Vagina (tissue), 2 donors: Measurements from ENCODE around the gene AQP6.

Source experiments
- POLR2A ChIP-seq, 2 donors: fragments of 450-650 bp; IDR thresholded peaks; one replicate each; pipeline ENCODE4 v1.6.1; 2017; ENCODE audit warnings: antibody characterized with exemption in 2 of 2, mild to moderate bottlenecking in 2 of 2, moderate library complexity in 2 of 2
- POLR2AphosphoS5 ChIP-seq, 2 donors: sonication (generic); formaldehyde crosslinking; IDR thresholded peaks; one replicate each; pipeline ENCODE4 v1.9.0; 2017; ENCODE audit warnings: antibody characterized with exemption in 2 of 2, mild to moderate bottlenecking in 2 of 2, low read depth in 1 of 2; ENCODE audit not compliant: insufficient read depth in 1 of 2
- TF ChIP-seq, protein P1 (sequence below), 3 experiments: fragments of 450-650 bp in 2 of 3; fragments of 200-600 bp in 1 of 3; sonication (generic) in 1 of 3; IDR thresholded peaks; one replicate each; pipeline ENCODE4 v1.5.1; 2017 to 2019; ENCODE audit warnings: antibody characterized with exemption in 3 of 3, mild to moderate bottlenecking in 2 of 3, moderate library complexity in 2 of 3

DNA sequence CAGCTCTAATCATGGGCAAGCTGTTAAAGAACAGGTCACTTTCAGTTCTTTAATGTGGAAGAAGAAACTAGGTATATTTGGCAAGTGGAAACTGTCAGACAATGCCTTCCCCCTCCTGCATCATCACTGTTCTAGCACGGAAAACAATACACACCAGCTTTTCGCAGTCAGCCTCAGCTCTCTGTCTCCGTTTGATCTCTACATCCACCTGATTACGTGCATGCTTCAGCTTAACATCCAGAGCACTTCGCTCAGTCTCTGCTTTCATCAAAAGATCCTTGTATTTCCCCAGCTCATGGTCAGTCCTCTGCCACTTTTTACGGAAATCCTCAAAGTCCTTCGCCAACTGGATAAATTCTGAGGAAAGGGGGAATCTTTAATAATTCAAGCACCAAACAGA lies 33.5 kb downstream of the AQP6 start:
- TF ChIP-seq, protein P1, sequence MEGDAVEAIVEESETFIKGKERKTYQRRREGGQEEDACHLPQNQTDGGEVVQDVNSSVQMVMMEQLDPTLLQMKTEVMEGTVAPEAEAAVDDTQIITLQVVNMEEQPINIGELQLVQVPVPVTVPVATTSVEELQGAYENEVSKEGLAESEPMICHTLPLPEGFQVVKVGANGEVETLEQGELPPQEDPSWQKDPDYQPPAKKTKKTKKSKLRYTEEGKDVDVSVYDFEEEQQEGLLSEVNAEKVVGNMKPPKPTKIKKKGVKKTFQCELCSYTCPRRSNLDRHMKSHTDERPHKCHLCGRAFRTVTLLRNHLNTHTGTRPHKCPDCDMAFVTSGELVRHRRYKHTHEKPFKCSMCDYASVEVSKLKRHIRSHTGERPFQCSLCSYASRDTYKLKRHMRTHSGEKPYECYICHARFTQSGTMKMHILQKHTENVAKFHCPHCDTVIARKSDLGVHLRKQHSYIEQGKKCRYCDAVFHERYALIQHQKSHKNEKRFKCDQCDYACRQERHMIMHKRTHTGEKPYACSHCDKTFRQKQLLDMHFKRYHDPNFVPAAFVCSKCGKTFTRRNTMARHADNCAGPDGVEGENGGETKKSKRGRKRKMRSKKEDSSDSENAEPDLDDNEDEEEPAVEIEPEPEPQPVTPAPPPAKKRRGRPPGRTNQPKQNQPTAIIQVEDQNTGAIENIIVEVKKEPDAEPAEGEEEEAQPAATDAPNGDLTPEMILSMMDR (IDR thresholded peaks at IDR 0.05): no peak
- TF ChIP-seq POLR2A (IDR thresholded peaks at IDR 0.05) (no peak), POLR2AphosphoS5 (IDR thresholded peaks at IDR 0.05; ENCODE audit: insufficient read depth in 1 of 2, low read depth in 1 of 2) (no peak)
